ENCODE results near the gene CADM3. TPM values are rescaled to one million over a fixed set of nuclear protein-coding genes. Genes with fewer than 3 reads are reported as not detected.

Gene CADM3
- total RNA-seq, 1 experiment from 2014 or later, result 0.28 TPM

- no peak overlapping the region for H3K4me3 ChIP-seq (ENCODE audit: low read depth in 2 of 2, low read length in 2 of 2)
- ChIA-PET POLR2A (no interaction called here), CTCF (interaction anchor here (0.6 kb wide), 1 partner anchor 550 kb away, joined by 3 read pairs; no protein-coding TSS in a partner anchor)
- H3K27ac ChIP-seq (ENCODE audit: low read length), result no peak overlapping the region
- DNase-seq (ENCODE audit: low read depth, low spot score) (no peak), ATAC-seq (no peak)
- H3K9me3 ChIP-seq (ENCODE audit: control insufficient read depth, insufficient read depth, low read depth, low read length), result no peaks in the 10 kb centered on the region
- no TSS peak for BruUV-seq (replicated peaks)
- in situ Hi-C loops (cut with HindIII; ENCODE audit: low pct_unique_long_range_greater_than_20kb, low sequenced_read_pairs) (no loop called here), intact Hi-C loops (cut with micrococcal nuclease; ENCODE audit: unreplicated experiment) (loop anchor here (5.0 to 10.0 kb wide), 2 partner anchors 34 to 731 kb away; no protein-coding TSS in a partner anchor)
- no peaks in the 10 kb centered on the region for H3K36me3 ChIP-seq (ENCODE audit: control insufficient read depth, insufficient read depth, low read length)
- H3K27me3 ChIP-seq (ENCODE audit: control insufficient read depth, insufficient read depth, low read length), result peaks cover 15% of the 10 kb centered on the region
- no peaks in the 10 kb centered on the region for H3K4me1 ChIP-seq (ENCODE audit: control insufficient read depth, insufficient read depth, low read length)
- TF ChIP-seq CTCF (IDR thresholded peaks at IDR 0.05), result no peak
- no peak for TF ChIP-seq POLR2AphosphoS5 (IDR thresholded peaks at IDR 0.05; ENCODE audit: low read depth, low read length)
- no peak for TF ChIP-seq REST (IDR thresholded peaks at IDR 0.05; ENCODE audit: insufficient read depth in 1 of 2, low read depth in 2 of 2, low read length in 1 of 2)
- TF ChIP-seq SIN3A (IDR thresholded peaks at IDR 0.05; ENCODE audit: borderline replicate concordance, insufficient read depth, low read depth, low read length), result no peak
- no peak for TF ChIP-seq TCF7L2 (IDR thresholded peaks at IDR 0.05; ENCODE audit: low read depth, low read length)
Measured at GRCh38 chr1:159163614-159164228, 7.7 kb upstream of the CADM3 start.

DNA sequence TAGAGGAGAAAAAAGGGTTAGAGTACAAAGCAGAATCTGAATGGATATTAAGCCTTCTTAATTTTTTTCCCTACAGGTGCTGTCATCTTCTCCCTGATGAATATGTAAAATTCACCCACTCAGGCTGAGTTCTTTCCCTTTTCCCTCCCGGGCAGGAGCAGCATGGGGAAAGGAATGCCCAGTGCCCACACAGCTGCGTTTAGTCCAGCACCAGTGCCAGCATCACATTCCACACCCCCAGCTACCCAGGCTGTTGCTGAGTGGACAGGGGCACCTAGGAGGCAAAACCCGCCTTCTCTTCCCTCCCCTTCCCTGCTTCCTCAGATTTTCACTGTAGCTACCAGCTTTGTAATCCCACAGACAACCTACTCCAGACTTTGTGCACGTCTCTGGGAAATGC lies 3.4 kb upstream of the CADM3 start:
- ATAC-seq, result no peak
- Histone ChIP-seq H3K36me3 (ENCODE audit: control insufficient read depth, insufficient read depth, low read length) (no peaks in the 10 kb centered on the region), H3K27me3 (ENCODE audit: control insufficient read depth, insufficient read depth, low read length) (peaks cover 26% of the 10 kb centered on the region), H3K9me3 (ENCODE audit: control insufficient read depth, insufficient read depth, low read depth, low read length) (no peaks in the 10 kb centered on the region), H3K4me1 (ENCODE audit: control insufficient read depth, insufficient read depth, low read length) (no peaks in the 10 kb centered on the region; the same call in 1 of the 2 replicates), H3K27ac (ENCODE audit: low read length) (no peak overlapping the region), H3K4me3 (ENCODE audit: low read depth in 2 of 2, low read length in 2 of 2) (no peak overlapping the region)
- in situ Hi-C loops (cut with HindIII; ENCODE audit: low pct_unique_long_range_greater_than_20kb, low sequenced_read_pairs) (no loop called here), intact Hi-C loops (cut with micrococcal nuclease; ENCODE audit: unreplicated experiment) (loop anchor here (10.0 kb wide), 1 partner anchor 727 kb away; no protein-coding TSS in a partner anchor)
- DNase-seq (ENCODE audit: low read depth, low spot score), result no peak
- ChIA-PET CTCF (no interaction called here), POLR2A (no interaction called here)
- TF ChIP-seq POLR2AphosphoS5 (IDR thresholded peaks at IDR 0.05; ENCODE audit: low read depth, low read length) (no peak), REST (IDR thresholded peaks at IDR 0.05; ENCODE audit: insufficient read depth in 1 of 2, low read depth in 2 of 2, low read length in 1 of 2) (no peak), TCF7L2 (IDR thresholded peaks at IDR 0.05; ENCODE audit: low read depth, low read length) (no peak), SIN3A (IDR thresholded peaks at IDR 0.05; ENCODE audit: borderline replicate concordance, insufficient read depth, low read depth, low read length) (no peak), CTCF (IDR thresholded peaks at IDR 0.05) (no peak)
- BruUV-seq (replicated peaks), result no TSS peak
